HG03442 (cell line): ENCODE results near the gene SMIM38.
"Not testable (repeated sequence)": the region's sequence is repeated elsewhere in the genome, so short reads cannot be mapped to it uniquely, and the experiment has no call there.

Experiments used
- ATAC-seq: cut with Tn5 transposase; IDR thresholded peaks from one replicate; pipeline ENCODE4 v1.9.1; 2021; ENCODE audit warnings: mild to moderate bottlenecking, moderate library complexity; ENCODE audit not compliant: unreplicated experiment

SMIM38 gene

GRCh38 chr11:69137151-69137844 is 18.4 kb upstream of the SMIM38 start:
- ATAC-seq: no peak

- no peak for ATAC-seq
Measured at GRCh38 chr11:69138265-69138664, 17.5 kb upstream of the SMIM38 start.

GRCh38 chr11:69140161-69140560 is 15.6 kb upstream of the SMIM38 start:
- not testable (repeated sequence) for ATAC-seq

- ATAC-seq: no peak
Measured at GRCh38 chr11:69140635-69141034, 15.1 kb upstream of the SMIM38 start.

- no peak for ATAC-seq
Measured at GRCh38 chr11:69141742-69142141, 14.0 kb upstream of the SMIM38 start.

GRCh38 chr11:69142895-69143294 is 12.8 kb upstream of the SMIM38 start:
- ATAC-seq: no peak

- ATAC-seq: no peak
Measured at GRCh38 chr11:69144316-69145049, 11.3 kb upstream of the SMIM38 start.

GRCh38 chr11:69145050-69145380 is 10.7 kb upstream of the SMIM38 start:
- ATAC-seq: no peak

- no peak for ATAC-seq
Measured at GRCh38 chr11:69148377-69148762, 7.4 kb upstream of the SMIM38 start.

- ATAC-seq: no peak
Measured at GRCh38 chr11:69148806-69149205, 6.9 kb upstream of the SMIM38 start.

GRCh38 chr11:69149338-69150045 is 6.2 kb upstream of the SMIM38 start:
- ATAC-seq: not testable (repeated sequence)

- ATAC-seq: no peak
Measured at GRCh38 chr11:69150175-69150574, 5.6 kb upstream of the SMIM38 start.

- ATAC-seq: no peak
Measured at GRCh38 chr11:69151836-69152235, 3.9 kb upstream of the SMIM38 start.

- no peak for ATAC-seq
Measured at GRCh38 chr11:69152733-69153421, 2.9 kb upstream of the SMIM38 start.

GRCh38 chr11:69153661-69154060 is 2.1 kb upstream of the SMIM38 start:
- no peak for ATAC-seq

- no peak for ATAC-seq
Measured at GRCh38 chr11:69154211-69154913, 1.4 kb upstream of the SMIM38 start.

- ATAC-seq: no peak
Measured at GRCh38 chr11:69154938-69155301, 815 bp upstream of the SMIM38 start.

GRCh38 chr11:69156235-69156639 is 502 bp downstream of the SMIM38 start:
- ATAC-seq: no peak

GRCh38 chr11:69156673-69157155 is 979 bp downstream of the SMIM38 start:
- ATAC-seq: no peak

GRCh38 chr11:69157156-69157821 is 1.6 kb downstream of the SMIM38 start:
- ATAC-seq: no peak
